ENCODE data around the gene MESP1.

DNA sequence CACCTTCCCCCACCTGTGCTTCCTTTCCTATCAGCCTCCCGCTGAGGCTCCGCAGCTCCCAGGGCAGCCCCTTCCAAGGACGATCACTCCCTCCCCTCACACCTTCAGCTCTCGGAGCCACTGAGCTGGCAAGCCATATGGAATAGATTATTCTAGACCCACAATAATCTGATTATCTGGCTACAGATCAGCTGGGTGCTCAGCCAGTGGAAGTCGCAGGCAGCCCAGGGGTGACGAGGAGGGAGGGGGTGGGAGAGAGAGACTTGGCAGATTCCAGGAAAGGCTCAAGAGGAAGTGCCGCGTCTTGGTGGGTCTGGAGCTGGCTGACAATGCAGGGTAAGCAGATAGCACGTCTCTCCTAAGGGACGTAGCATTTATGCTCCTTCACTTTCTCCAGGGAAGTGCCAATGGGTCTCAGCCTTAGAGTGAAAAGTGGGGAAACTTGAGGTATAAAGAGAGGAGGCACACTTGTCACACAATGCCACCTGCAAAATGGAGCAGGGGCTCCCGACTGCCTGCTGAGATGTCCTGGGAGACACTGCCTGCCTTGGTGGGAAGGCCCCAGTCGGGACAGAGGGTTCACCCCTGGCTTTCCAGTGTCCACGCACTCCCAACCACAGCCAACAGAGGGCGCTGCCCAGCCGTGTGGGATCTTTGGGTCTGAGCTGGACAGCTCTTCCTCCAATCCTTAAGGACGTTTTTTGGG is 9.4 kb upstream of the MESP1 start:
- no peak for TF ChIP-seq TAF1 (IDR thresholded peaks at IDR 0.05; ENCODE audit: borderline replicate concordance, low read depth, low read length)
- TF ChIP-seq POLR2A (IDR thresholded peaks at IDR 0.05; ENCODE audit: low read depth, low read length), result no peak
- no peak for TF ChIP-seq POLR2AphosphoS5 (IDR thresholded peaks at IDR 0.05; ENCODE audit: low read depth, low read length)

Data from GM12892 (cell line).